Keratinocyte (primary cell): ENCODE measurements around the gene GJA5. TPM values are rescaled to one million over a fixed set of nuclear protein-coding genes. Genes with fewer than 3 reads are reported as not detected.

ENCODE experiments used
- DNase-seq: peaks from one replicate; pipeline ENCODE4 v3.0.0-alpha.2; 2011; ENCODE audit warnings: low read depth, missing footprints, low spot score
- FAIRE-seq: peaks from 2 replicates; lab custom pipeline; 2011; peaks lifted over from hg19 to GRCh38; lab: Jason Lieb, UNC
- H2AFZ ChIP-seq: 2 replicates; pipeline ENCODE4 v1.6.0; 2012; ENCODE audit warnings: low read length, control low read depth, inconsistent platforms; ENCODE audit not compliant: control insufficient read depth
- H3K27ac ChIP-seq: 2 replicates; pipeline ENCODE4 v1.5.1; 2011; ENCODE audit warnings: low read length; ENCODE audit not compliant: control insufficient read depth, insufficient read depth
- H3K27me3 ChIP-seq: 3 replicates; pipeline ENCODE4 v1.6.0; 2011; ENCODE audit warnings: low read length; ENCODE audit not compliant: control insufficient read depth, insufficient read depth; ENCODE audit errors: extremely low read depth
- H3K36me3 ChIP-seq, 2 experiments: 2 replicates in 1 of 2; 3 replicates in 1 of 2; pipeline ENCODE4 v1.5.1; 2011; ENCODE audit warnings: low read length in 2 of 2, mild to moderate bottlenecking in 1 of 2; ENCODE audit not compliant: control insufficient read depth in 2 of 2, insufficient read depth in 2 of 2; ENCODE audit errors: extremely low read depth in 1 of 2
- H3K4me1 ChIP-seq: 3 replicates; pipeline ENCODE4 v1.5.1; 2011; ENCODE audit warnings: low read length; ENCODE audit not compliant: control insufficient read depth, insufficient read depth; ENCODE audit errors: extremely low read depth
- H3K4me2 ChIP-seq: 3 replicates; pipeline ENCODE4 v1.6.0; 2011; ENCODE audit warnings: low read depth, low read length; ENCODE audit not compliant: control insufficient read depth, insufficient read depth; ENCODE audit errors: extremely low read depth
- H3K4me3 ChIP-seq, 3 experiments: fragments of 200-600 bp in 1 of 3; sonication (generic) in 1 of 3; 2 replicates in 2 of 3; 3 replicates in 1 of 3; pipeline ENCODE4 v1.5.1; 2011 to 2016; ENCODE audit warnings: low read length in 3 of 3, mild to moderate bottlenecking in 3 of 3, control low read depth in 2 of 3, inconsistent platforms in 1 of 3, low read depth in 1 of 3, mixed read lengths in 1 of 3, mixed run types in 1 of 3, moderate library complexity in 1 of 3; ENCODE audit not compliant: control insufficient read depth in 2 of 3, insufficient read depth in 2 of 3; ENCODE audit errors: extremely low read depth in 1 of 3
- H3K79me2 ChIP-seq: 2 replicates; pipeline ENCODE4 v1.6.0; 2012; ENCODE audit warnings: low read length; ENCODE audit not compliant: control insufficient read depth, insufficient read depth
- H3K9ac ChIP-seq: 3 replicates; pipeline ENCODE4 v1.6.0; 2011; ENCODE audit warnings: low read length; ENCODE audit not compliant: control insufficient read depth, insufficient read depth; ENCODE audit errors: extremely low read depth
- H3K9me1 ChIP-seq: 3 replicates; pipeline ENCODE4 v1.6.0; 2011; ENCODE audit warnings: low read length; ENCODE audit not compliant: control insufficient read depth, insufficient read depth; ENCODE audit errors: extremely low read depth
- H3K9me3 ChIP-seq: 2 replicates; pipeline ENCODE4 v1.5.1; 2012; ENCODE audit warnings: low read depth, low read length; ENCODE audit not compliant: control insufficient read depth
- H4K20me1 ChIP-seq: 3 replicates; pipeline ENCODE4 v1.6.0; 2011; ENCODE audit warnings: low read length; ENCODE audit not compliant: control insufficient read depth, insufficient read depth; ENCODE audit errors: extremely low read depth
- EZH2 ChIP-seq: IDR thresholded peaks from one replicate; pipeline ENCODE4 v1.6.1; 2012; ENCODE audit warnings: inconsistent platforms, mild to moderate bottlenecking, low read length, moderate library complexity
- dilution Hi-C: fragments of 300-500 bp; cut with MboI; formaldehyde crosslinking; loops from one replicate; pipeline ENCODE4 v1.7.0; 2020; ENCODE audit warnings: low sequenced_read_pairs; ENCODE audit not compliant: extremely low pct_ligation_motif_present
- polyA plus RNA-seq, 5 experiments: library from polyadenylated mRNA; depleted of rRNA in 3 of 5; stranded (reverse) in 3 of 5; stranded (forward) in 1 of 5; unstranded in 1 of 5; fragments of >200 nt; gene quantifications; 1 replicate in 1 of 5; 2 replicates in 3 of 5; 3 replicates in 1 of 5; pipeline versions ENCODE4 v1.2.1 to v1.2.3, GENCODE V29; 2011 to 2012; ENCODE audit warnings: missing spikeins in 2 of 5, low read depth in 1 of 5, low replicate concordance in 1 of 5
- TF ChIP-seq, protein P1 (sequence below), 3 experiments: IDR thresholded peaks in 1 of 3; conservative IDR thresholded peaks in 1 of 3; optimal IDR thresholded peaks in 1 of 3; 2 replicates in 2 of 3; 3 replicates in 1 of 3; pipeline versions ENCODE3 to v1.5.1; 2011; ENCODE audit warnings: low read length in 3 of 3, mild to moderate bottlenecking in 3 of 3, moderate library complexity in 2 of 3, control low read depth in 1 of 3, inconsistent platforms in 1 of 3; ENCODE audit not compliant: insufficient read depth in 2 of 3; ENCODE audit errors: extremely low read depth in 1 of 3

The GJA5 gene
- polyA plus RNA-seq, 1 donor (not counting 4 experiments of a cell fraction or from before 2014, with no cell fraction given) = 44.0 TPM

DNA sequence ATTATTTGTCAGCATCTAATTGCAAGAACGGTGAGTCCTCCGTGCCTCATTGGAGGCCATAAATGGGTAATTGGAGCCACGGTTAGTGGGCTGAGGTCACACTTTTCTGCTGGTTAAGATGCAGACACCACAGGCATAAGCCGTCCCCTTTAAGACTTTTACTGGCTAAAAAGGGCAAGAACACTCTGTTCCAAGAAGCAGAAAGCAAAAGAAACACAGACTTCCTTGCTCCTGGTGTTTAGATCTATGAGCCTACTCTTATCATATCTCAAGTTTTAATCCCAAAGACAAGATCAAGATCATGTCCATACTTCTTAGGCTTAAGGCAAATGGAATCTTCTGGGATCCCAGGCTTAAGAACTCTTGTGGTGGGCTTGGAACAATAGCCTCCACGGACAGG lies 17.3 kb upstream of the GJA5 start:
- H3K4me1 ChIP-seq = no peaks in the 10 kb centered on the region
- peaks cover 12% of the 10 kb centered on the region for H3K27me3 ChIP-seq
- dilution Hi-C loops = no loop called here
- H3K79me2 ChIP-seq = no peaks in the 10 kb centered on the region
- FAIRE-seq = no peak
- no peak for DNase-seq
- H2AFZ ChIP-seq = no peak overlapping the region
- H3K9me3 ChIP-seq = no peaks in the 10 kb centered on the region
- H3K4me3 ChIP-seq = no peak overlapping the region
- no peak for TF ChIP-seq EZH2
- TF ChIP-seq, protein P1, sequence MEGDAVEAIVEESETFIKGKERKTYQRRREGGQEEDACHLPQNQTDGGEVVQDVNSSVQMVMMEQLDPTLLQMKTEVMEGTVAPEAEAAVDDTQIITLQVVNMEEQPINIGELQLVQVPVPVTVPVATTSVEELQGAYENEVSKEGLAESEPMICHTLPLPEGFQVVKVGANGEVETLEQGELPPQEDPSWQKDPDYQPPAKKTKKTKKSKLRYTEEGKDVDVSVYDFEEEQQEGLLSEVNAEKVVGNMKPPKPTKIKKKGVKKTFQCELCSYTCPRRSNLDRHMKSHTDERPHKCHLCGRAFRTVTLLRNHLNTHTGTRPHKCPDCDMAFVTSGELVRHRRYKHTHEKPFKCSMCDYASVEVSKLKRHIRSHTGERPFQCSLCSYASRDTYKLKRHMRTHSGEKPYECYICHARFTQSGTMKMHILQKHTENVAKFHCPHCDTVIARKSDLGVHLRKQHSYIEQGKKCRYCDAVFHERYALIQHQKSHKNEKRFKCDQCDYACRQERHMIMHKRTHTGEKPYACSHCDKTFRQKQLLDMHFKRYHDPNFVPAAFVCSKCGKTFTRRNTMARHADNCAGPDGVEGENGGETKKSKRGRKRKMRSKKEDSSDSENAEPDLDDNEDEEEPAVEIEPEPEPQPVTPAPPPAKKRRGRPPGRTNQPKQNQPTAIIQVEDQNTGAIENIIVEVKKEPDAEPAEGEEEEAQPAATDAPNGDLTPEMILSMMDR (optimal IDR thresholded peaks at IDR 0.05 in 1 of 3, IDR thresholded peaks at IDR 0.05 in 1 of 3, conservative IDR thresholded peaks at IDR 0.05 in 1 of 3; ENCODE audit: extremely low read depth in 1 of 3, insufficient read depth in 2 of 3, low read length in 3 of 3) = no peak
- no peaks in the 10 kb centered on the region for H3K9me1 ChIP-seq
- no peak overlapping the region for H3K4me2 ChIP-seq
- H4K20me1 ChIP-seq = no peaks in the 10 kb centered on the region
- no peak overlapping the region for H3K9ac ChIP-seq
- no peaks in the 10 kb centered on the region for H3K36me3 ChIP-seq
- H3K27ac ChIP-seq = no peak overlapping the region

DNA sequence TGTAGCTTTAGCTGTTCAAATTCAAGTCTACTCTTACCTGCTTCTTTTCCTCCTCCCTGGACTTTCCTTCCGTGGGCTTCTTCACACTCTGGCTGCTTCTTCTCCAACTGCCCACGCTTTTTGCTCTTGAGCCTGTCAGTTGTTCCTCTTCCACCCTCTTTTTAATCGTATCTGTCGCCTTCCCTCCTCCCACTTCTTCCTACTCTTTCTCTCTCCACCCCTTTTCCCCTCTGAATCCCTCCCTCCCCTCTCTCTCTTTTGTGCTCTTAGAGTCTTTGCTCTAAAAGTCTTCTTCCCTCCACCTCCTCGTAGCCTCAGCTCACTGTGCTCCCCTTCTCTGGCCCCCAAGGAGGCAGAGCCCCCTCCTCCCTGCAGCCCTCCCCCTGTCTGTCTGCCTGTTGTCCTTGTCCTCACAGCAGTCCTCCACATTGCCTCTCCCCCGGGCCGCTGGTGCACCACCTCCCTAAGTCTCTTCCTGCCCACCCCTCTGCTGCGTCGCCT lies 12.9 kb upstream of the GJA5 start:
- no peaks in the 10 kb centered on the region for H4K20me1 ChIP-seq
- H3K27ac ChIP-seq = no peak overlapping the region
- H3K36me3 ChIP-seq = no peaks in the 10 kb centered on the region
- no peak for DNase-seq
- no peaks in the 10 kb centered on the region for H3K9me3 ChIP-seq
- H3K79me2 ChIP-seq = no peaks in the 10 kb centered on the region
- H3K4me3 ChIP-seq = no peak overlapping the region
- dilution Hi-C loops = no loop called here
- no peaks in the 10 kb centered on the region for H3K9me1 ChIP-seq
- no peak overlapping the region for H3K4me2 ChIP-seq
- peaks cover 15% of the 10 kb centered on the region for H3K27me3 ChIP-seq
- H3K4me1 ChIP-seq = no peaks in the 10 kb centered on the region
- FAIRE-seq = no peak
- no peak for TF ChIP-seq EZH2
- TF ChIP-seq, protein P1 (optimal IDR thresholded peaks at IDR 0.05 in 1 of 3, IDR thresholded peaks at IDR 0.05 in 1 of 3, conservative IDR thresholded peaks at IDR 0.05 in 1 of 3; ENCODE audit: extremely low read depth in 1 of 3, insufficient read depth in 2 of 3, low read length in 3 of 3) = no peak
- H3K9ac ChIP-seq = no peak overlapping the region
- H2AFZ ChIP-seq = no peak overlapping the region
